H1 (cell line): Measurements from ENCODE around the gene ARHGAP26.

Source experiments
- EP300 ChIP-seq, 2 experiments: IDR thresholded peaks; 1 replicate in 1 of 2; 2 replicates in 1 of 2; pipeline ENCODE4 v1.6.1; 2011 to 2012; ENCODE audit warnings: low read depth in 2 of 2, low read length in 2 of 2, mild to moderate bottlenecking in 2 of 2, borderline replicate concordance in 1 of 2, inconsistent platforms in 1 of 2, moderate library complexity in 1 of 2
- FOSL1 ChIP-seq: IDR thresholded peaks from 2 replicates; pipeline ENCODE4 v1.6.1; 2011; ENCODE audit warnings: mild to moderate bottlenecking, low read depth, low read length, moderate library complexity; ENCODE audit not compliant: insufficient read depth

GRCh38 chr5:142820447-142820846 is 50.3 kb downstream of the ARHGAP26 start:
- TF ChIP-seq FOSL1 (no peak), EP300 (IDR thresholded peaks at IDR 0.05; ENCODE audit: borderline replicate concordance in 1 of 2, low read depth in 2 of 2, low read length in 2 of 2) (no peak)
